Thymus (tissue), 11 donors: ENCODE results near the gene SETBP1. TPM values are rescaled to one million over a fixed set of nuclear protein-coding genes. Genes with fewer than 3 reads are reported as not detected.

ENCODE experiments used
- DNase-seq, 9 donors: peaks; one replicate each; pipeline ENCODE4 v3.0.0-alpha.2; 2013; ENCODE audit warnings: low spot score in 9 of 9, low read depth in 6 of 9, missing footprints in 1 of 9
- H3K27ac ChIP-seq, 2 donors: one replicate each; pipeline ENCODE4 v1.5.1; 2013; ENCODE audit warnings: control low read depth in 1 of 2, low read depth in 1 of 2, low read length in 1 of 2, mild to moderate bottlenecking in 1 of 2, moderate library complexity in 1 of 2
- H3K27me3 ChIP-seq, 2 donors: one replicate each; pipeline ENCODE4 v1.5.1; 2013; ENCODE audit warnings: low read length in 1 of 2; ENCODE audit not compliant: control insufficient read depth in 2 of 2, insufficient read depth in 1 of 2
- H3K36me3 ChIP-seq, 2 donors: one replicate each; pipeline ENCODE4 v1.5.1; 2013; ENCODE audit warnings: low read length in 1 of 2, mild to moderate bottlenecking in 1 of 2, moderate library complexity in 1 of 2; ENCODE audit not compliant: control insufficient read depth in 2 of 2, insufficient read depth in 2 of 2
- H3K4me1 ChIP-seq, 2 donors: one replicate each; pipeline ENCODE4 v1.5.1; 2013; ENCODE audit warnings: low read length in 2 of 2; ENCODE audit not compliant: control insufficient read depth in 2 of 2, insufficient read depth in 2 of 2
- H3K4me3 ChIP-seq, 2 donors: one replicate each; pipeline ENCODE4 v1.5.1; 2013; ENCODE audit warnings: low read length in 2 of 2, control low read depth in 1 of 2, mild to moderate bottlenecking in 1 of 2
- H3K9me3 ChIP-seq, 2 donors: one replicate each; pipeline ENCODE4 v1.5.1; 2013; ENCODE audit warnings: low read length in 1 of 2, mild to moderate bottlenecking in 1 of 2; ENCODE audit not compliant: control insufficient read depth in 2 of 2, insufficient read depth in 1 of 2
- WGBS: extraction: QIAGEN DNeasy Blood & Tissue Kit; methylation state at CpG from one replicate; pipeline ENCODE4 v1.1.7; 2013; 5-methylcytosine and 5-hydroxymethylcytosine counted together
- polyA plus RNA-seq: library from polyadenylated mRNA; stranded (reverse); fragments of 200-250 nt; gene quantifications from one replicate; pipeline ENCODE4 v1.2.3, GENCODE V29; 2013
- total RNA-seq: library from RNA; stranded (reverse); fragments of 120-200 nt; gene quantifications from one replicate; pipeline ENCODE4 v1.2.4, GENCODE V29; 2013
- donor health status: healthy.

SETBP1 gene
- total and polyA plus RNA-seq, 2 donors: 3.3 to 8.5 TPM

DNA sequence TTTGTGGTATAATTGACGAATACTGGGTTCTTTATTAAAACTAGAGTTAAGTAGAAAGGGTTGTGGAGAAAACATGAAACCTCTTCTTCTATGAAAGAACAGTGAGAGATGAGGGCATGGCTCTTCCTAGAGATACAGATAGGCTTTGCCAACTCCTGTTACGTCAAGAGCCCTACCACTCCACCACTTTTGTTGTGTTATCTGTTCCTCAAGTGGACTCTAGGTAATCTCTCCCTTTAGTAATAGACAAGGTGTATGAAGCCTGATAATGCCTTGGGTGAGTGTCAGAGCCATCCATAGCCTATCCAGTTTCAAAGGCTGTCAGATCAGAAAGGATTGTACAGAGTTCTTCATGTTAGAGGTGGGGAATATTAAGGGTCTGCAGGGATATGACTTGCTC lies 176.4 kb downstream of the SETBP1 start:
- no peaks in the 10 kb centered on the region for H3K27me3 ChIP-seq
- no peak overlapping the region for H3K27ac ChIP-seq
- H3K36me3 ChIP-seq: no peaks in the 10 kb centered on the region
- H3K9me3 ChIP-seq: no peaks in the 10 kb centered on the region
- H3K4me3 ChIP-seq: no peak overlapping the region
- no peak for DNase-seq
- 99% methylated on average over 2 of the region's 2 CpGs for WGBS
- no peaks in the 10 kb centered on the region for H3K4me1 ChIP-seq

DNA sequence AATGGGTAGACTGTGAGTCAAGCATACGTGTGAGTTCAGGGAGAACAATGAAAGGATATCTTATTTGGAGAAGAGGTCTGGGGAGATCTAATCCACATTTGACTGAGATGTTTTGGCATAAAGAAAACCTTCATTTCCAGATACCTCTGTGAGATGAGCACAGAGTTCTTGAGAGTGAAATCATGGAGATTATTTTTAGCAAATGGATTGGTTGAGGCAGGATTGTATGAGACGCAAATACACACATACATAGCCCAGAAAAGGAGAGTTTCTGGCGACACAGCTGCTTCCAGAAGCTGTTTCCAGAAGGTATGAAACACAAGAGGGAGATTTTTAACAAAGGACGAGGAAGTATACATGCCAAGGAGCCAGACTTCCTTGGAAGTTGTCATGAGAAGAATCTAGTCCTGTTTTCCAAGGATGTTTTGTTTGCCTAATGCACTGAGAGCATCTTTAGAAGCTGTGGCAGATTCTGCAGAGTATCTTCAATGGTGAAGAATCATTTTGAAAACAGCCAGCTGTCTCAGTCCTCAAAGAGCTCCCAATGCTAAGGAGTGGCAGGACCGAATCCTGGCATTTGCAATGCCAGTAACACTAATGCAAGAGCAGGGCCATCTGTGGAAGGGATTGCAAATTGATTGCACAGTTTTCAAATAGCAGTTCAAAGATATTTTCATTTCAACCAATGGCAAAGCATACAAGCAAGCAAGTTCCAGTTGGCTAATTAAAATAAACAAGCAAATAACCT lies 177.2 kb downstream of the SETBP1 start:
- Histone ChIP-seq H3K4me3 (no peak overlapping the region), H3K27ac (no peak overlapping the region), H3K36me3 (no peaks in the 10 kb centered on the region), H3K9me3 (no peaks in the 10 kb centered on the region), H3K27me3 (no peaks in the 10 kb centered on the region), H3K4me1 (no peaks in the 10 kb centered on the region)
- no peak for DNase-seq
- WGBS: 96% methylated on average over 5 of the region's 5 CpGs

DNA sequence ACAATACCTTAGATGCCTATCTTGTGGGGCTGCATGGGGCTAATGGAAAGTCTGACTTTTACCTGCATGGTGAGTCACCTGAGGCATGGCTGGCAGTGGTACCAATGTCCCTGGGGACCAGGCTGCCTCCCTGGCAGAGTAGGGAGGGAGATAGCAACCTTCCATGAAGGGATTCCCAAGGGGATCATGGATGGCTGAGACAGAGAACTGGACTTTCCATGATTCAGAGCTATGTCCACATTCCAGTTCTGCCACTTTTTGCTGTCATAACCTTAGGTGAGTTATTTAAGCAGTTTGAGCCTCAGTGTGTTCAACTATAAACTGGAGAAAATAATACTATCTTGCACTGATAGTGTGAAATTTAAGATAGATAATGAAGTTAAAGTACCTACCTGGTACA lies 178.6 kb downstream of the SETBP1 start:
- H3K4me1 ChIP-seq: no peaks in the 10 kb centered on the region
- no peaks in the 10 kb centered on the region for H3K27me3 ChIP-seq
- no peak overlapping the region for H3K27ac ChIP-seq
- no peaks in the 10 kb centered on the region for H3K9me3 ChIP-seq
- DNase-seq: no peak
- no peaks in the 10 kb centered on the region for H3K36me3 ChIP-seq
- no peak overlapping the region for H3K4me3 ChIP-seq

DNA sequence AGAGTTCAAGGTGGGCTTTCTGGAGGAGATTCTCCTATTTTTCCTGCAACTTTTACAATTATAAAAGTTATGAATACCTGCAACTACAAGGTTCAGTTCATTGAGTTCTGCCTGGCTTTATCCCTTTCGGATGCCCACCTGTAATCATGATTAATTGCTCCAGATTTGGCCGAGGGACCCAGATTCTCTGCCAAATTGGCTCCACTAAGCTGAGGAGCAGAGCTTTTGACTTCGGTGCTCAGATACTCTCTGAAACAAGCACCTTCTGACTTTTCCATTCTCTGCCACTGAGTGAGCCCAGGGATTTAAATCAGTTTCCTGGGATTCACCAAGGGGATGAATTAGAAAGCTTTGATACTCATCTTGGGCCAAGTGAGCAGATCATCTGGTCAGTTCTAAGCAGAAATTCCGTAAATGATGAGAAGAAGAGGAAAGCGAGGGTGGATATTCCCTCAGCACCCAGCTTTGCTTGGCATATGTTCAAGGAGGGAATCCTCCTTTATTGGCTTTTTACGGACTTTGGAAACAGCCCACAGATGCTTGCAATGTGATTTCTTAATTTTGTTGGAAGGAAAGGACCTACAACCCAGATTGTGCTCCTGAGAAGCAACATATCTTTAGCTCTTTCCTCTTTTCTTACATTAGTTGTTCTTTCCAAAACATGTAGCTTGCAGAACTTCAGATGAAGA lies 179.2 kb downstream of the SETBP1 start:
- Histone ChIP-seq H3K27me3 (no peaks in the 10 kb centered on the region), H3K4me3 (no peak overlapping the region), H3K36me3 (no peaks in the 10 kb centered on the region), H3K27ac (no peak overlapping the region), H3K9me3 (no peaks in the 10 kb centered on the region), H3K4me1 (no peaks in the 10 kb centered on the region)
- no peak for DNase-seq
- WGBS: 88% methylated on average over 6 of the region's 6 CpGs

DNA sequence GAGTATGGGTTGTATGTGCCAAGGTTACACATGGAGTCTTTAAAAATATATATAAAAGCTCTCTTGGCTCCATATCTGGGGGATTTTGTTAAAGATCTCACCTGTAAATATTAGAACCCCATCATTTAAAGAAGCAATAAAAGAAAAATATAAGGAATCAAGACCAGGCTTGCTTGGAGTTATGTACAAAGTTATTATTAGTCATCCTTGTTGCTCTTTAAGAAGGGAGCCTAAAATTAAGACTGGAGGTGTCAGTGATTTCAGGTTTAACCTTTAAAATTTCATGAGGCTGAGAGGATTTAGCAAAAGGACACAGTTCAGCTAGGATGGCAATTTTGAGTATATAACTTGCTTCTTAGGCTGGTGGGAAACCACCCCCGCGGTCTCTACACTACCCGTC lies 181.4 kb downstream of the SETBP1 start:
- DNase-seq: no peak
- Histone ChIP-seq H3K4me1 (no peaks in the 10 kb centered on the region), H3K9me3 (no peaks in the 10 kb centered on the region), H3K27me3 (no peaks in the 10 kb centered on the region), H3K4me3 (no peak overlapping the region), H3K36me3 (no peaks in the 10 kb centered on the region), H3K27ac (no peak overlapping the region)
- 97% methylated on average over 3 of the region's 3 CpGs for WGBS

DNA sequence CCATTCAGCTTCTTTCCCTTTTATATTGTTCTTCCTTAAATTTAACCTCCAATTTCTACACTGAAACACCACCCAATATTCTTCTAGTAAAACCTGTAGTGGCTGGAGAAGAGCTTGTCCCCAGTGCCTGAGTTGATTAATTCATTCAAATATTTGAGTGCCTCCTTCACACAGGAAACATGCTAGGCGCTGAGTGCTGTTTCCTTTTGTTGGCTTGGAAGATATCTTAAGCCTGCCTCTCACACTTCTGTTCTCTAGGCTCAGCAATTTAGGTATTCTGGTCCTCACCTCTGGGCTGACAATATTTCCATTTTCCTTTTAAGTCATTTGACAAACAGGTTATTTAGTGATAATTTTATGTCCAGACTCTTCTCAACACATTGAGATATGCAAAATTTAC lies 185.4 kb downstream of the SETBP1 start:
- Histone ChIP-seq H3K36me3 (no peaks in the 10 kb centered on the region), H3K27ac (no peak overlapping the region), H3K4me1 (no peaks in the 10 kb centered on the region), H3K9me3 (no peaks in the 10 kb centered on the region), H3K4me3 (no peak overlapping the region), H3K27me3 (no peaks in the 10 kb centered on the region)
- DNase-seq: no peak
- WGBS: 79% methylated on average over 1 of the region's 1 CpG

DNA sequence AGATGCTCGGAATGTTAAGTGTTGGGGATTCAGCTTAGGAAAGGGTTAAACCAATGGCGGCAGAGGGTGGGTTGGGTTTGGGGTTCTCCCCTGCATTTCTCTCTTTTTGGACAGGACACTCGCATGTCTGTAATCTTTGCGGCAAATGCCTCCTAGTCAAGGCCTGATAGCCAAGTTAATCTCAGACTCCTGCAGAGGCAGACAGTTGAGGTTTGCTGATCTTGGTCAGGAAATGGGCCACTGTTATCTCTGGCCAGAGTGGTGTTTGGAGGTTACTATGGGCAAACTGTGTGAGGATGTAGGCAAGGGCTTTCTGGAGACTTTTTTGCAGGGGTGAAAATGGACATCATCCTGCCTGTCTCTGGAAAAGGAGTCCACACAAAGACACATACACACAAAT lies 188.8 kb downstream of the SETBP1 start:
- Histone ChIP-seq H3K9me3 (no peaks in the 10 kb centered on the region), H3K27ac (no peak overlapping the region), H3K36me3 (peaks cover 0 to 2% of the 10 kb centered on the region in 2 donors), H3K4me1 (no peaks in the 10 kb centered on the region), H3K27me3 (no peaks in the 10 kb centered on the region), H3K4me3 (no peak overlapping the region)
- WGBS: 71% methylated on average over 4 of the region's 4 CpGs
- DNase-seq: no peak

DNA sequence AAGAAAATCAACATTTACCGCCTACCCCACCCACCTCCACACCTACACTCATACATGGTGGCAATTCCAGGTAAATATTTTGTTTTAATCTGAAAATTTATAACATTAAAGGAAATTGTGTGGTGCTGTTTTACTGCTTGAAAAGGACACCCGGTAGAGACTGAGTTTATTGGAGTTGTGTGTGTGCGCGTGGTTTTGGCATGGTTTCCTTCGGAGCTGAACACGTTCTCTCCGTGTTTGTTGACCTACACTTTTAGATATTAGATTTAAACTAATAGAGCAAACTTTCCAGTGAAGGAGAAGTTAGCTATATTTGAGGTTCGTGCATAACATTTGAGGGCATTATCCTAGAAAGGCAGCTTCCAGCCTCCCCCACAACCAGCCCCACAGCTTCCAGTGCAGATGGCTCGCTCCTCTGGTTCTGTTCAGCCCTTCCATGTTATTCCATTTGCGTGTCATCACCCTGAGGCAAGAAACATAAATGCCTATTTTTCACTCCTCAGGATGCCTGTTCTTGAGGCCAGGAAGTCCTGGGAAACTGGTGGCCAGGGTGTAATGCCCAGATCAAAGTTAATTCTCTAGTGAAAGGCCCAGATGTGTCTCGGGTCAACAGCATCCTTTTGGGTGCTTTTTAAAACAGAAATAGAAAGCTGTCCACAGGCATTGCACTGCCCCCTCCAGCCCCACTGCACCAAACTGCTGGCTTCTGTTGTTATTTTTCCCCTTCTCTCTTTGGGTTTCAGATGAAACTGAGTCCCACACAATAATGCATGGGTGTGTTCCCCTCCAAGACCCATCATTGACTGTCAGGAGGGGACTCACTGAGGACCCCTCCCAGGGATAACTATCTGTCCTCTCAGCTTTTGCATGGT lies 190.2 kb downstream of the SETBP1 start:
- Histone ChIP-seq H3K27ac (no peak overlapping the region), H3K27me3 (no peaks in the 10 kb centered on the region), H3K4me1 (no peaks in the 10 kb centered on the region), H3K9me3 (no peaks in the 10 kb centered on the region), H3K36me3 (peaks cover 0 to 2% of the 10 kb centered on the region in 2 donors), H3K4me3 (no peak overlapping the region)
- 96% methylated on average over 11 of the region's 11 CpGs for WGBS
- DNase-seq: no peak

DNA sequence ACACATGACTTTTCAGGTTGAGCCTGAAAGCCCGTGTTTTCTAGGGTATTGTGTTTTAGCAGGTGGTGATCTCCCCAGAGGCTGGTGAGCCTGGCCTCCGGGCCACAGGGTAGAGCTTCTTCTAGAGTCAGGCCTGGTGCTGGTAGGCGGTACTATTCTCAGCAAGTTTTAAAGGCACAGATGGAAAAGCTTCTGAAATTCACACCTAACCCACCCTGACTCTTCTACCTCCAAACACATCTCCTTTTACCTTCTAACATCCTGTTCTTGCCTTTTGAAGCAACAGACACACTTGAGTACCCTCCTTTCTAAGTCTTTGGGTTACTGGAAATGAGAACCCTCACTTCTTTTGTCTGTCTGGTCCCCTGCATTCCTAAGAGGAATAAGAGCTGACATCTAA lies 191.1 kb downstream of the SETBP1 start:
- no peaks in the 10 kb centered on the region for H3K9me3 ChIP-seq
- no peaks in the 10 kb centered on the region for H3K27me3 ChIP-seq
- no peak for DNase-seq
- H3K4me3 ChIP-seq: no peak overlapping the region
- H3K36me3 ChIP-seq: peaks cover 0 to 2% of the 10 kb centered on the region in 2 donors
- no peak overlapping the region for H3K27ac ChIP-seq
- H3K4me1 ChIP-seq: no peaks in the 10 kb centered on the region
- WGBS: 96% methylated on average over 3 of the region's 3 CpGs
